HG02763 (cell line): ENCODE measurements around the gene TCTA.

ENCODE experiments used
- ATAC-seq: cut with Tn5 transposase; IDR thresholded peaks from one replicate; pipeline ENCODE4 v1.9.1; 2021; ENCODE audit warnings: mild to moderate bottlenecking, moderate library complexity; ENCODE audit not compliant: unreplicated experiment

TCTA gene

DNA sequence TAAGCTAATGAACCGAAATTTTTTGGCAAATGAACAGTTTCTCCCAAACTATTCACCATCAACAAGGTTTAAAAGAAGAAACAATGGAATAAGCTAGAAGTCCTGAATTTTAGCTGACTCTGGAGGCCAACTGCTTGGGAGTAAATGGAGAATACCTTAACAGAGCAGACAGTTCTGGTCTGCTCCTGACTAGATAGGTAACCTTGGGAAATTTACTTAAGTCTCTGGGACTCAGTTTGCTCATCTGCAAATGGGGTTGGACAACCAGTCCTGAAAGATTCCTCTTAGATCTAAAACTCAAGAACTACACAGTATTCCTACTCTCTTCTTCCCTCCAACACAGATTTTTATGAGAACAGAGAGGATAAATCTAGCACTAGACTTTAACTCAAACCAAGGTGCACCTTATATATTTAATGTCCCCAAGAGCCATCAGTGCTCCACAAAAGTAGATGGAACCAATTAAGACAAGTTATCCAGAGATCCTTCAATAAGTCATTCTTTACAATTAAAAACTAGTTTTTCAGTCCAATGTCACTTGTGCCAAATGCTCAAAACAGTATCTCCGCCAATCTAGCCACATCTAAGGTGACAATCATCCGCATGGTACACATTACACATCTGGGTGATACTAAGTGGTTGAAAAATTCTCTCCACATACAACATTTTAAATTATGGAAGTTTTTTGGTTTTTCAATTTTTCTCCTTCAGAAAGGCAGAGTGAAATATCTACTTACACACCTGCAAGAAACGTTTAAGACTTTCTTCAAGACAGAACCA lies 2.0 kb upstream of the TCTA start:
- no peak for ATAC-seq

DNA sequence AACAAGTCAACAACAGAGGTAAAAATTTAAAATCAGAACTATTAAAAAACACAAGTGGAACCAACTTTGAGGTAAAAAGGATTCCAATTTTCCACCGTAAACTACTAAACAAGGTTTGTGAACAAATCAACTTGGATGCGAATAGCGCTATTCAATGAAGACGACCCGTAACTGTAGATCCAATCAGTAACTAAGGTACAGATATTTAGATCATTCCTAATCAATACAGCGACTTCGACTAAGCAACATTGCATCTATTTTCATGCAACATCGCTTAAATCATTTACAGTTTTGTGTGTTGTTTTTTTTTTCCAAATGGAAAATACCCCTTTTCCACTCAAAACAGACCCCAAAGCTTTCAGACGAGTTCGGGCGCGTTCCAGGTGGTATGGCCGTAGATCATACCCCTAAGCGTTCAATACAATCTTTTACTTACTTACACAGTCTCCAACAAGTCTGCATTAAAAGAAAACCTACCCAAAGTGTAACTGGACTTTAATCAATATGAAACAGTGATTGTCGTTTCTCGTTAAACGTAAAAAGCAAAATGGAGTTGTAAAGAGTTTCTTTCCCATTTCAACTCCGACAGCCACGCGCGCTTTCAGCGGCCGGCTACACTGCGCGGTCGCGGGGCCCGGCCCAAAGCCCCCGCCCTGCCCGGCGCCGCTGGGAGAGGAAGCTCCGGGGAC lies 1.2 kb upstream of the TCTA start:
- no peak for ATAC-seq

DNA sequence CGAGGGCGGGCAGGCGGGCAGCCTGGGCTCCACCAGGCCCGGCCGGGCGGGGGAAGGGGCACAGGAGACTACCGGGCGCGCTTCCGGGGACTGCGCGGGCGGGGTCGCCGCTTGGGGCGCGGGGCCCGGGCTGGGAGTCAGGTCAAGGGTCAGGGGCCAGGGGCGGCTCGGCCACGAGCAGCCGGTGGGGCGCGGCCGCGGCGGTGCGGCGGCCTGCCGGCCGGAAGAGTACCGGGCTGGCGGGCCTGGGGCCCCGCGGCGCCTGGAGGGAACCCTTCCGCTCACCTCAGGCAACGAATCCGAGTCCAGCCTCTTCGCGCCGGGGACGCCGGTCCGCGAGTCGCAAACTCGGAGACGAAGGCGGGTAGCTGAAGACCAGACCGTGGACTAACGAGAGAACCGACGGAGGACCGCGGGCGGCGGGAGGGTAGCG lies 672 bp upstream of the TCTA start:
- peak; percentile 26 for ATAC-seq

DNA sequence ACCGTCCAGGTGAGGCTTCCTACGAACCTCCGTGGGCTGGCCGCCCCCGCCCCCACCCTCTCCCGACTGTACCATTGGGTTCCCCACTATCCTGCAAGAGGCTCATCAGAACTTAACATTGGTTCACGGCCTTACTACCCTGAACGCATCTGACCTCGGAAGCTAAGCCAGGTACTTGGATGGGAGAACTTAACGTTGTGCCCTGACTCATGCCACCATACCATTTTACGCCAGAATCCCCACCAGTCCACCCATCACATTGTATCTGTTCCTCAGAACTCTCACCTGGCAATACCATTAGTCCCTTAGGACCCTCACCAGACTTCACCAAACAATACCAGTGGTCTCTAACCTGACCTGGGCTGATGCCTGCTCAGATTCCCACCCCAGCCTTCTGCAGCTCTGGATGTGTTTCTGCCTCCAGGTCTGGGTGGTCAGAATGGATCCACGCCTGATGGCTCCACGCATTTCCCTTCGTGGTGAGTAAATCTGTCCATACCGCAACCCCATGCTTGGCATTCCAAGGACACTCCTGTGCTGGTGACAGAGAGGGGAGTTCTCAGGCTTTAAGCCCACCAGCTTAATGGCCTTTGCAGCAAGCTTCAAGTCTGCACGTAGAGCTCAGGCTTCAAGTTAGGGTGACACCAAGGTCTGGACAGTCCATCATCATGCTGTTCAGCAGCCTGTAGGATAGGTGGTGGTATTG lies 562 bp downstream of the TCTA start:
- no peak for ATAC-seq

DNA sequence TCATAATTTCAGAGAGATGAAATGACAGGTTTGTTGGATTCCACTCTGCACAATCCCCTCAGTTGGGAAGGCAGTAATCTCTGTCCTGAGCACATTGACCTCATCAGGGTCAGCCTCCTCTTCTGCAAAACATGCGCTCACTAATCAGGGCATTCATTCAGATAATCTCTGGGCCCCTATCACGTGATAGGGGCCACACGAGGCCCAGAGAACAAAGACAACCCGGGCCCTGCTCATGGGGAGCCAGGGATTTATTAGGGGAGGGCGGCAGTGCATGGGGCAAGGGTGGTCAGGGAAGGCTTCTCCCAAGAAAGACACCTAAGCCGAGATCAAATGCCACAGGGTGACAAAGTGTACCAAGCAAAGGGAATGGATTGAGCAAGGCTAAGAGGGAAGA lies 1.1 kb downstream of the TCTA start:
- ATAC-seq: no peak

DNA sequence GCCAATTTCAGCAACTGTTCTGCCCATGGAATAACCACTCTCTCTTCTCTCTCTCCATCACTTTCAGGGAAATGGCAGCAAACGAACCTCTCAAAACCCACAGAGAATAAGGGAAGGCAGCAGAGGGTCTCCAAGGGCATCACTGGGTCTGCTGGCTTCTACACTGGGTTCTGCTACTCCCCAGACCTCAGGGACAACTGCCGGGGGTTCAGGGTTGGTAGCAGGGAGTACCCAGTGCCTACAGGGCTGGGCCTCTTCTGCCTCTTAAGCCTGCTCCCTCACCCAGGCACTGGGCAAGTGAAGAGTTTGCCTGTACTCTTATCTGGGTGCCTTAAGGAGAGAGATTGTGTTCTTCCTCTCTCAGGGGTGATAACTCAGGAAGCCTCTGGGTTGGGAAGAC lies 2.5 kb downstream of the TCTA start:
- no peak for ATAC-seq

DNA sequence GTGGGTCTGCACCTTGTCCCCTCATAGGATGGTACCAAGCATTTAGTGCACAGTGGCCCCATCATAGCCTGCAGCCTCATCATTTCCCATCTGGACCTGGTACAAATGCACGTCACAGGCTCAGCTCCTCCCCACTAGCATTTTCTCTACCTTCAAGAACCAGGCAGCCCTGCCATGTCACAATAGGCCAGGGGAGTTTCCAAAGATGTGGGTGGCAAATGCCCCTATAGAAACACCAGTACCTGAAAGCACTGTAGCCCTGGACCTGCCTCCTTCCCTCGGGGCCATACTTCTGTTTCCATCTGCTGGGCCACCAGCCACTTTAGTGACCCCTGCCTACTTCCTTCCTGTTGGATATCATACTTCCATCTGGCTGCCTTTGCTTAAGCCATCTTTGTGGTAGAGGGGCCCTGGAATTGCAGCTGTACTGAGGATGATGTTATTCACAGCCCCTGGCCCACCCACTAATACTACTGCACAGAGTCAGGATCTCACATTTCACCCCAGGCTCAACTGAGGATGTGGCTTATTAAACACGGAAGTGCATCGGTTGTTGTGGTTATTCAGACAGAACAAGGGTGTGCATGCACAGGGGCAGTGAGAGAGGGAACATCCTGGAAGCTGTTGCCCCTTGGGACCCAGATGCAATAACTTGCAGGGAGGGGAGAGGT lies 3.8 kb downstream of the TCTA start:
- ATAC-seq: no peak

DNA sequence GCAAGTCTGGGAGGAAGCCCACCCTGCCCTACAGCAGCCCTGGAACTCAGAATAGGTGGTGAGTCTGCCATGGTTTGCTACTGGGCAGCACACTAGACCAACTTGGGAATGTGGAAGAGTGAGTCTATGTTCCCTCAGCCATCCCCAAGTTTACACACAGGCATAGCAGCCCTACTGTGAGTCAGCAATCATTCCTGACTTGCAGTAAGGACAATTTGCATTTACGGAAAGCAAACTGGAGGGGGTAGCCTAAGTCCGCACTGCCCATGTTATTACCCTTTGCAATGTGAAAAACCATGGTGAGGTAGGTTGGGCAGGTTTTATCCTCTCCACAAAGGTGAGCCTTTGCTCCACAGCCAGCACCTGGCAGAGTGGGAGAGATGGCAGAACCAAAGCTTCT lies 4.6 kb downstream of the TCTA start:
- ATAC-seq: no peak

DNA sequence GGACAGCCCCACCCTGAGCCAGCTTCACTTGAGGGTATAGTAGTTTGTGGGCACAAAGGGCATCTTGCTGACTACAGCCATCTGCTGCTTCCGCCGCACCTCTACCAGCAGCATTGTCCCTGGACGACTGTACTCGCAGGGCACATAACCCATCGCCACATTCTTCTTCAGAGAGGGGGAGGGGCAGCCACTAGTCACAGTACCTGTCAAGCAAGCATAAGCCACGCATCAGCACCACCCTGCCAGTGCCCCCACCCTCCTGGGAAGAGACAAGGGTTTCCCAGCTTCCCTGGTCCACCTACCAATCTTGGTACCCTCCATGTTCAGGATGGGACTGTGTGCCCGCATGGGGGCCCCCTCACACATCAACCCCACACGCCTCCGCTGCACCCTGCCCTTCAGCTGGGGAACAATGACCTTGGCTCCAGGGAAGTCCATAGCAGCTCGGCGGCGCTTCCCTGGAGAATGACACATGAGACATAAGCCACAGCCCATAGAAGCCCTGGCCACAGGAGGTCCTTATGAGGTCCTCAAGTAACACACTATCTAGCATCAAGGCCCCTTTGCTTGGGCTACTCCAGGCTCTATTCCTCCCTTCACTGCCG lies 5.4 kb downstream of the TCTA start:
- no peak for ATAC-seq

DNA sequence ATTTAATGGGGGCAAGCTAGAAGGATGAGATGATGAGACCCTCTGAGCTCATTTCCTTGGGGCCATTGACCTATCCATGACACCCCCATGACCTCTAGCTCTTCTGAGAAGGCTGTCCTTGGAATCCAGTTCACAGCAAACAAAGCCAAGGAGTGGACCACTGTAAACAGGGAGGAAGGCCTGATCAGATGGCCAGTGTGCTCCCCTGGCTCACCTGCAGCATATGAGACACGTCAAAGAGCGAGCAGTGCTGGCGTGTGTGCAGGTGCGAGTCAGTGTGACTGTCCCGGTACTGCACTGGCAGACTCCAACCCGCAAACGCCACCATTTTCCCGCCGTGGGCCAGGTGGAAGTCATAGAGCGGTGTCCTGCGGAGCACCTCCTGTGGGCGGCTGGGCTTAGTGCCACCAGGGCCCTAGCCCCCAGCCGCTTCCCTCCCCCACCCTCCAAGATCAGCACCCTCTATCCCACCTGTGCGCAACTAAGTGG lies 9.7 kb downstream of the TCTA start:
- no peak for ATAC-seq

DNA sequence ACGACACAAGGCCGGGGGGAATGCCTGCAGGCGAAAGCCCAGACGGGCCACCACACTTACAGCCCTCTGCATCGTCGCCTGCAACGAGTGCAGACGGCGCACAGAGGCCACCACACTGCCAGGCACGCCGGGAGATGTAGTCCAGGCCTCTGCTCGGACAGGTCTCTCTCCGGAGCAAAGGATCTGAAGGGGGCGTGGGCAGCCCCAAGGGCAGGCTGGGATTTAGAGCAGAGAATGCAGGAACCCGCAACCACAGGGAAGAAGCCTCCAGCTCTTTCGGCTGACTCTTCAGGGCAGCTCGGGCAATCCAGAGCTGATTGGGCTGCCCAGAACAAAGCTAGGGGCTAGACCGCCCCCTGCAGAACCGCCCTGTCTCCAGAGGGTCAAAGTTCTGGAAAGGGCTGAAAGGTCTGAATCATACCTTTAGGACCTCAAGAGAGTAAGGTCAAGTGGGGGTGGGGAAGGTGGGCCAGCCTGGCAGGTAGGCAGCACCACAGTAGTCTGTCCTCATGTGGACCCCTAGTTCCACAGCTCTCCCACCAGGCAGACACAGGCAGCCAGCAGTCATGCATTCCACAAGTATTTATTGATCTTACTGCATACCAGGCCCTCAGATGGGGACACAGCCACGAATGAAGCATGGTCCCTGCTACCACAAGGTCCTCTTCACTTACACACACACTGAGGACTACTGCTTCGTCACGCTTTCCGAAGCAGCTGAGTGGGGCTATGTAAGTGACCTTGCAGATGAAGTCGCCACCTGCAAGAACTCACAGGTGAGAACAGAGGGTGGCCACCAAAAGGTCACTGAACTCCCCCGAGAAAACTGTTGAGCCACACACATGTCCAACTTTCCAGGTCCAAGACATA lies 10.4 kb downstream of the TCTA start, which contains the start of gene AMT:
AMT (minus strand) TSS at position 95 of the 870 bp plus-strand sequence; CDS start at position 72, 23 bp downstream.
- ATAC-seq: no peak

DNA sequence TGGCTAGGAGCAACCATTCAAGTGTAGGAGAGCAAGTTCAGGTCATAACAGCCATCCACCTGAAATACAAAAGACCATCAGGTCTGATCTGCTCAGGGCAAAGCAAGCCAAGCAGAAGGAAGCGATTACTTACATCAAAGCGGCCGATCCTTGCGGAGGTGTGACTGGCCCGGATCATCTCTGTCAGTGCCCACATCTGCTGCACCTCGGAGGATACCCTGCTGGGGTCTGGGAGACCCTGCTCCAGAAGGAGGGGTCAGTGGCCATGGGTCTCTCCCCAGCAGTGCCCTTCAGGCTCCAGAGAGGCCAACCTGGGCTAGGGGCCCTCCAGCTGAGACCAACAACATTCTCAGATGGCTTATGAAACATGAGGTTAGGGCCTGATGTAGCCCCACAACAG lies 12.6 kb downstream of the TCTA start:
- ATAC-seq: no peak

DNA sequence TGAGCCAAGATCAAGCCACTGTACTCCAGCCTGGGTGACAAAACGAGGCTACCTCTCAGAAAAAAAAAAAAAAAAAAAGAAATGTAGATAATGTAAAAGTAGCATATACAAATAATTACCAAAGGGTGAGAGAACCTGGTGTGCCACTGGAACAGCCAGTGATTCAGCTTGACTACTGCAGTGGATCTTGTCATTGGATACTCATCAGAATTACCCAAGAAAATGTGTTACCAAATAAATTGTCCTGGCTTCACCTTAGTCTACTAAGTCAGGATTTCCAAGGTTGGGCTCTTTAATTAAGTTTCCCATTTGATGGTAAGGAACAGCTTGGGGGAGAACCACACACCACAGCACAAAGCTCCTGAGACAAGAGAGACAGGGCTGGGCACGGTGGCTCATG lies 15.4 kb downstream of the TCTA start:
- no peak for ATAC-seq

DNA sequence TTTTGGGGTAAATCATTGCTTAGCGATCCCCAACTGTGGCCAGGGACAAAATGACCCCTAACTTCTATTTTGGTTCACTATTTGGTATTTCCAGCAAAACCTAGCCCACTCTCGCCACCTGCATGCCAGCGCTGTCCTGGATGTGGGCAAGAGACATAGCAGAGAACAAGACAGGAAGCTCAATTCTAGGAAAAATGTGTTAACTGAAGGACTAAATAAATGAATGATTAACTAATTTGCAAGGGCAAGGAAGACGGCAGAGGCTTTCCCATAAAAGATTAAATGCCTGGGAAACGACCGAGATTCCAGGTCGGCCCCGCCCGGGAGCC lies 16.5 kb downstream of the TCTA start:
- ATAC-seq: peak; percentile 15

DNA sequence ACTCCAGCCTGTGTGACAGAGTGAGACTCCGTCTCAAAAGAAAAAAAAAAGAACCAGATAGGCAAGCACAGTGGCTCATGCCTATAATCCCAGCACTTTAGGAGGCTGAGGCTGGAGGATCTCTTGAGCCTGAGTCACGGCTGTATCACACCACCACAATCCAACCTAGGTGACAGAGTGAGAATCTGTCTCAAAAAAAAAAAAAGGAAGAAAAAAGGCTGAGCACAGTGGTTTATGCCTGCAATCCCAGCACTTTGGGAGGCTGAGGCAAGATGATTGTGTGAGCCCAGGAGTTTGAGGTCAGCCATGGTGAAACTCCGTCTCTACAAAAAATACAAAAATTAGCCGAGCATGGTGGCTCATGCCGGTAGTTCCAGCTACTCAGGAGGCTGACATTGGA lies 22.5 kb downstream of the TCTA start:
- no peak for ATAC-seq

DNA sequence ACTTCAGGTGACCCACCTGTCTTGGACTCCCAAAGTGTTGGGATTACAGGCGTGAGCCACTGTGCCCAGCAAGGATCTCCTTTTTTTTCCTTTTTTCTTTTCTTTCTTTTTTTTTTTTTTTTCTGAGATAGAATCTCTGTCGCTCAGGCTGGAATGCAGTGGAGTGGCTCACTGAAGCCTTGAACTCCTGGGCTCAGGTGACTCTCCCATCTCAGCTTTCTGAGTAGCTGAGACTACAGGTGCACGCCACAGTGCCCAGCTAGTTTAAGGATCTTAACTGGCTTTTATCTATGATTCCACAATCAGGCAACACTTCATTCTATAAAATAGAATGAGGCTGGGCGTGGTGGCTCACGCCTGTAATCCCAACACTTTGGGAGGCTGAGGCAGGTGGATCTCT lies 33.2 kb downstream of the TCTA start:
- no peak for ATAC-seq

DNA sequence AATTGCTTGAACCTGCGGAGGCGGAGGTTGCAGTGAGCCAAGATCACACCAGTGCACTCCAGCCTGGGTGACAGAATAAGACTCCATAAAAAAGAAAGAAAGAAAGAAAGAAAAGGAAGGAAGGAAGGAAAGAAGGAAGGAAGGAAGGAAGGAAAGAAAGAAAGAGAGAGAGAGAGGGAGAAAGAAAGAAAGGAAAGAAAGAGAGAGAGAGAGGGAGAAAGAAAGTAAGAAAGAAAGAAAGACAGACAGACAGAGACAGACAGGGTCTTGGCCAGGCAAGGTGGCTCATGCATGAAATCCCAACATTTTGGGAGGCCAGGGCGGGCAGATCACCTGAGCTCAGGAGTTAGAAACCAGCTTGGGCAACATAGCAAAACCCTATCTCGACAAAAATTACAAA lies 41.4 kb downstream of the TCTA start:
- no peak for ATAC-seq

DNA sequence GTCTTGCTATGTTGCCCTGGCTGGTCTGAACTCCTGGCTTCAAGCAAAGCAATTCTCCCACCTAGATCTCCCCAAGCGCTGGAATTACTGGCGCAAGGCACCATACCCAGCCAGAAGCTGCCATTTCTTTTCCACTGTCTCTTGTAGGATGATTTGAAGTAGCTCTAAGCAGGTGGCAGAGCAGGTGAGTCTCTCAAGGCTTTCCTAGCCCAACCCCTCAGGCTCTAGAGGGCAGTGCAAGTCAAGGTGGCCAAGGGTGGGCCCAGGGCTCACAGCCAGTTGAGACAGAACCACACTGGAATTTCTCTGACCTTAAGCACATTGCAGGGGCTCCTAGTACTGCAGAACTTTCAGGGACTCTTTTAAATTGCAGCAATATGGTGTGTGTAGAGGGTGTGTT lies 42.2 kb downstream of the TCTA start:
- ATAC-seq: no peak

DNA sequence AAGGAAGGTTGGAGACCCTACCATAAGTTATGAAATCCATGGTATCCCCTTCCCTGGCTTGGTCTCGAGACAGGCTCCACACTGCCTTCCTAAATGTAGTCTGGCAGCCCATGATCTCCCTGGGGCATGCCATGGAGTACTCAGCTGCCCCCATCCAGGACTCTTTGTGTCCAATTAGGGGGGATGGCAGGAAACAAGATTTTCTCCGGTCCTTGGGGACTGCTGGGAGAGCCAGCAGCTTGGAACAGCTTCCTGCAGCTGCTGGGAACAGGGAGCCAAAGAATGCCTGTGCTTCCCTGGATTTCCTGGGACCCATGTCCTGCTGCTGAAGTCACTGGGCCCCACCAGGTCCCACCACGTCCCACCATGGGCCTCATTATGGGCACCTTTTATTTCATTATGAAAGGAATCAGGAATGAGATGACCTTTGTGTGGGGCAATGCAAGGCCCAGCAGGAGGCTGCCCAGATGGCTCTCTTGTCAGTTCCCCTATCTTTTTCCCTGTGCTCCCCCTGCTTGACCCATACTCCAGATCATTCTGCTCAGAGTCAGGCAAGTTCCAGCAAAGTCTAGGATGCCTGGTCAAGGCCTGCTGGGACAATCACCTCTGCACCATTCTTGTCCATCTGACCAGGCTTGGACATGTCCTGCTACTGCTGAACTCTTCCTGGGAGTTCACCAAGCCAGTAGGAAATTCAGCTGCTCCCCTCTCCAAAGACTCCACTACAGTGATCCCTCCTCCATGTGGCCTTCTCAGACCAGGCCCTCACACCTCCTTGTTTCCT lies 42.9 kb downstream of the TCTA start:
- ATAC-seq: no peak
